D721Med (cell line): ENCODE measurements around the gene GPR161.

Experiments
- DNase-seq: peaks from one replicate; pipeline ENCODE4 v3.0.0; 2011; ENCODE audit warnings: low spot score; ENCODE audit not compliant: insufficient read length
- FAIRE-seq: peaks from 2 replicates; lab custom pipeline; 2011; peaks lifted over from hg19 to GRCh38; lab: Jason Lieb, UNC
- CTCF ChIP-seq: IDR thresholded peaks from 2 replicates; pipeline ENCODE4 v1.5.1; 2012; ENCODE audit warnings: mild to moderate bottlenecking, control low read depth; ENCODE audit not compliant: insufficient read depth; ENCODE audit errors: missing control alignments

GPR161 gene

GRCh38 chr1:168135921-168136708 lies 615 bp downstream of the GPR161 start:
- no peak for TF ChIP-seq CTCF
- DNase-seq: no peak
- FAIRE-seq: no peak

GRCh38 chr1:168135116-168135920 lies 1.4 kb downstream of the GPR161 start:
- TF ChIP-seq CTCF: no peak
- DNase-seq (no peak), FAIRE-seq (no peak)

- no peak for FAIRE-seq
- no peak for TF ChIP-seq CTCF
- no peak for DNase-seq
Observed at GRCh38 chr1:168134642-168135041, 2.1 kb downstream of the GPR161 start.

- TF ChIP-seq CTCF: no peak
- FAIRE-seq: no peak
- no peak for DNase-seq
Observed at GRCh38 chr1:168134132-168134531, 2.6 kb downstream of the GPR161 start.

- FAIRE-seq: no peak
Observed at GRCh38 chr1:168129933-168130332, 6.8 kb downstream of the GPR161 start.

GRCh38 chr1:168127503-168127902 lies 9.2 kb downstream of the GPR161 start:
- TF ChIP-seq CTCF: no peak
- DNase-seq (no peak), FAIRE-seq (no peak)

More at GRCh38 chr1:168129933-168130332, 6.8 kb downstream of the GPR161 start:
- TF ChIP-seq CTCF: no peak
- no peak for DNase-seq
